NCI-H2171 (cell line): Measurements from ENCODE around the gene KLHL35.

Experiments
- DNase-seq: peaks from one replicate; lab custom pipeline; 2025; lab: John Stamatoyannopoulos, UW

The KLHL35 gene

GRCh38 chr11:75432911-75433321, at the start of gene KLHL35:
Gene KLHL35, minus strand, starts transcription at chr11:75433203. Its CDS starts 2,574 bp downstream, at chr11:75430629.
- no peak for DNase-seq

GRCh38 chr11:75481922-75482606, 49.1 kb upstream of the KLHL35 start:
- no peak for DNase-seq

GRCh38 chr11:75481223-75481921, 48.4 kb upstream of the KLHL35 start:
- DNase-seq, result no peak

GRCh38 chr11:75480185-75481175, 47.5 kb upstream of the KLHL35 start:
- DNase-seq, result no peak

- DNase-seq, result no peak
These were observed 46.7 kb upstream of the KLHL35 start for GRCh38 chr11:75479597-75480145.

- DNase-seq, result no peak
These were observed 46.0 kb upstream of the KLHL35 start for GRCh38 chr11:75478783-75479596.

GRCh38 chr11:75477614-75477935, 44.6 kb upstream of the KLHL35 start:
- no peak for DNase-seq

GRCh38 chr11:75476739-75477613, 44.0 kb upstream of the KLHL35 start:
- no peak for DNase-seq

GRCh38 chr11:75475767-75476650, 43.0 kb upstream of the KLHL35 start:
- no peak for DNase-seq

- DNase-seq, result peak; percentile 17
These were observed 42.1 kb upstream of the KLHL35 start for GRCh38 chr11:75474878-75475766.

- DNase-seq, result no peak
These were observed 41.2 kb upstream of the KLHL35 start for GRCh38 chr11:75474240-75474639.

GRCh38 chr11:75473684-75474083, 40.7 kb upstream of the KLHL35 start:
- DNase-seq, result no peak

GRCh38 chr11:75472081-75472732, 39.2 kb upstream of the KLHL35 start:
- DNase-seq, result no peak

GRCh38 chr11:75471176-75471973, 38.4 kb upstream of the KLHL35 start:
- no peak for DNase-seq

- no peak for DNase-seq
These were observed 37.6 kb upstream of the KLHL35 start for GRCh38 chr11:75470476-75471080.

- DNase-seq, result no peak
These were observed 36.9 kb upstream of the KLHL35 start for GRCh38 chr11:75469785-75470405.
